Posterior vena cava (tissue), 2 donors: Measurements from ENCODE around the gene UTP15. TPM values are rescaled to one million over a fixed set of nuclear protein-coding genes. Genes with fewer than 3 reads are reported as not detected.

ENCODE experiments used
- DNase-seq: peaks from one replicate; pipeline ENCODE4 v3.0.0-alpha.2; 2020; ENCODE audit warnings: low spot score
- intact Hi-C, 2 donors: fragments of 100-400 bp; cut with DNase I; formaldehyde crosslinking; loops; one replicate each; pipeline versions ENCODE4 v1.14.1 to v1.14.2; 2022 to 2023
- total RNA-seq, 2 donors: library from RNA; stranded (reverse); fragmentation: NEBNext Ultra II Directional; extraction: Animal tissue kit (Norgen Biotek cat#: 25700); gene quantifications; one replicate each; pipeline ENCODE4 v1.2.1, GENCODE V29; 2021
- donor health status: DM: yes; HTN: yes; CAD: no.
- donor health status: DM: yes; HTN: yes; CAD: no.

UTP15 gene
- total RNA-seq, 2 donors from 2014 or later = 17.6 to 17.7 TPM

DNA sequence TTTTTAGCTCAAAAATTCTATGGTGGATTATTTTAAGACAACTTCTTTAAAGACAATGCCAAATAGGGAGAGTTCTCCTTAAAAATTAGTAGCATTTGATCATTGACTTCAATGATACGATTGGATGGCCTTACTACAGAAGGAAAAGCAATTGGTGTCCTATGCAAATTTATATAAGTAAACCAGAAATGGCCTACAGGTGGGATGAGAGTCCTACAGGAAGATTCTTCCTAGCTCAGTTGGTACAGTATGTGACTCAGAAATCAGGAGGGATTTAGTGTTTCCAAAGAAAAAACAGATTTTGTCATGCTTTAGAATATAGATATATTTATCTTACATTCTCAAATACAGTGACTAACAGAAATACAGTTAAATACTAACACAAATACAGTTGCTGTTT is 6.6 kb upstream of the UTP15 start:
- no peak for DNase-seq
- intact Hi-C loops = no loop called here

DNA sequence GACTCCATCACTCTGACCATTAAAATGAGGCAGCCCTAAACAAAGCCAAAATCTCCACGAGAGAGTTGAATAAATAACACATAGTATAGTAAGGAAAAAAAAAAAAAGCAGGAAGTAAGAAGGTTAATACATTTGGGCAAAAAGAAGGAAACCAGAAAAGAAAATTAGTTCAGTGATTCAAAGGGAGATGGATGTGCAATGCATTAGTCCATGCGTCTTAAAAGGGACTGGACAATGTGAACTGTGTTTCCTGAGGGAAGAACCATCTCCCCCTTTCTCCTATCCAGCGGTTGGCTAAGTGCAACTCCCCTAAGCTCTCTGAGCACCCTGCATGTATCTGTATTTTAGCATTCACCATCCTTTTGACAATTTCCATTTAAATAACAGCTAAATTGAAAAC is 1.5 kb upstream of the UTP15 start:
- DNase-seq = no peak
- intact Hi-C loops = no loop called here

DNA sequence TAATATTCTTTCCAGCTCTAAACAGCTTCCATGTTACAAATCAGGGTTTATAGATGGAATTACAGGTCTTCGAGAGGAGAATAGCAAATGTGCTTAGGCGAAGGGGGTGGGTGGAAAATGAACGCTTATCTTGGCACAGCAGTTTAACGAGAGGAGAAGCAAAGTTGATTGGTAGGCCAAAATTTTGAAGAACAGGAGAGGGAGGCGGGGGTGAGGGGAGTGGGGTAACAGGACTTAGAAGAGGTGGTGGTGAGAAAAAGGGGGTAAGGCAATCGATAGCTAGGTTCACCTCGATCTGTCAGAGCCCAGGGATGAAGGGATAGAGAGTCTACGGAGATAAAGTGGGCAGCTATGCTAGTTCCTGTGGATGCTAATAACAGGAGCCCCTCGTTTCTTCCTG is 868 bp upstream of the UTP15 start:
- intact Hi-C loops = no loop called here
- no peak for DNase-seq

- intact Hi-C loops = no loop called here
- DNase-seq = no peak
Observed at GRCh38 chr5:73565969-73566547, 515 bp downstream of the UTP15 start.

DNA sequence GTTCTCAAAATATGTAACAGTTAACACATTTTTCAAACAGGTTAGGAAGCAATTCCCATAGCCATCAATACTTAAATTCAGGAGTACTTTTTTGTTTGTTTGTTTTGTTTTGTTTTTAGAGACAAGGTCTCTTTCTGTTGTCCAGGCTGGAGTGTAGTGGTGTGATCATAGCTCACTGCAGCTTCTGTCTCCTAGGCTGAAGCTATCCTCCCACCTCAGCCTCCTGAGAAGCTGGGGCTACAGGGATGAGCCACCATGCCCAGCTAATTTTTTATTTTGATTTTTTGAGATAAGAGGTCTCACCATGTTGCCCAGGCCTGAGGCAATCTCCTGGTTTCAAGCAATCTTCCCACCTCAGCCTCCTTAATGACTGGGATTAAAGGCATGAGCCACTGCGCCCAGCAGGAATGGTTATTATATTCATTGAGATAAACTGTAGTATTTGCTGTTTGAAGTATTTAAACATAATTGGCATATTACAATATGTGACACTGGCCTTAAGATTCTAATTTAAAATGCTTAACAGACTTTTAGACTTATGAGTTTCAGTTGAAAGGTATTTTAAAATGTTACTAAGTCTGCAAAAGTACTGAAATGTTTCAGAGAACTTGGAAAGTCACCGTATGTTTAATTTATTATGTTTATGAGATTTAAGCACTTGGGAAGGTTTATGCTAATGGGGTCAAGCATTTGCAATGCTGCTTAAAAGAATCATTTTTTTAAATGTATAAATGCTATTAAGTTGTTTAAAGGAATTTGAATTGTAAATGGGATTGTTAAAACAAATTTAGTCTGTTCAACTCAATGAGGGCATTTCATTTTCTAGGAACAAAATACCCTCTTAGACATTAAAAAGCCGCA is 17.0 kb downstream of the UTP15 start:
- intact Hi-C loops = no loop called here
- no peak for DNase-seq

DNA sequence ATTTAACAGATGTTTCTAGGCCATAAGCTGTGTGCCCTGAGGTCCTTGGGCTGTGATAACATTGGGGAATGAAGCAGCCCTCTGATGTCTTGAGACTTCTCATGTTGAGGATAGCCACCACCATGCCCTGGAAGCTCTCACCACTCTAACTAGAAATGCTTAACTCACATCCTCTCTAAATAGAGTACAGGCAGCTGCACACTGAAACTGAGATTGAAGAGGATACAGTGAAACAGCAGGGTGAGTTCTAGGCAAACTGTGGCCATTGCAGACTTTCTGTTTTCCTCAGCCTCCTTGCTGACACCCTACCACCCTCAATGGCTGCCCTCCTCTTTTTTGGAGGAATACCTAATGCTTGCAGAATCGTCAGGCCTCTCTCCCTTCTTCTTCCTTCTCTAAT is 22.4 kb downstream of the UTP15 start:
- DNase-seq = no peak
- intact Hi-C loops = loop anchor here in 1 of 2 donors (5.0 kb wide), 1 partner anchor 204 kb away; no protein-coding TSS in a partner anchor

DNA sequence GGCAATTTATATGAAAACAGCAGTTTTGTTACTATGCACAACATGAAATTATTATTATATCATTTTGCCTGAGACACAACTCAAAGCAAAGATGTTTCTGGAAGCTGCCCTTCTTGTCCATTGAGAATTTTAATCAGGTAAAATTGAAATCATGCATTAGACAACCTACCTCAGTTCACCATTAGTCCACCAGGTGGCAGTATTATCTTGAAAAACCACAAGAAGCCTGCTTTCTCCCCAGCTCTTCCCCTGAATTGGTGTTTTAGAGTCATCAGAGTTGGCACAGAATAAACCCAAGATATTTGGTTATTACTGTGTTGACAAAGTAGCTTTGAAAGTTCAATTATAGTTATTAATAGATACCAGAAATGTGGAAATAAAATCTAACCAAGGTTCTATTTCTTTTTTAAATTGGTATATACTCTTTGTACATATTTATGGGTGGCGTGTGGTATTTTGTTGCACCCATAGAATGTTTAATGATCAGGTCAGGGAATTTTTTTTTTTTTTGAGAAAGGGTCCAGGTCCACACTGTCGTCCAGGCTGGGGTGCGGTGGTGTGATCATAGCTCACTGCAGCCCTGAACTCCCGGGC is 25.7 kb downstream of the UTP15 start:
- DNase-seq = no peak
- intact Hi-C loops = loop anchor here in 1 of 2 donors (5.0 kb wide), 1 partner anchor 201 kb away; no protein-coding TSS in a partner anchor

DNA sequence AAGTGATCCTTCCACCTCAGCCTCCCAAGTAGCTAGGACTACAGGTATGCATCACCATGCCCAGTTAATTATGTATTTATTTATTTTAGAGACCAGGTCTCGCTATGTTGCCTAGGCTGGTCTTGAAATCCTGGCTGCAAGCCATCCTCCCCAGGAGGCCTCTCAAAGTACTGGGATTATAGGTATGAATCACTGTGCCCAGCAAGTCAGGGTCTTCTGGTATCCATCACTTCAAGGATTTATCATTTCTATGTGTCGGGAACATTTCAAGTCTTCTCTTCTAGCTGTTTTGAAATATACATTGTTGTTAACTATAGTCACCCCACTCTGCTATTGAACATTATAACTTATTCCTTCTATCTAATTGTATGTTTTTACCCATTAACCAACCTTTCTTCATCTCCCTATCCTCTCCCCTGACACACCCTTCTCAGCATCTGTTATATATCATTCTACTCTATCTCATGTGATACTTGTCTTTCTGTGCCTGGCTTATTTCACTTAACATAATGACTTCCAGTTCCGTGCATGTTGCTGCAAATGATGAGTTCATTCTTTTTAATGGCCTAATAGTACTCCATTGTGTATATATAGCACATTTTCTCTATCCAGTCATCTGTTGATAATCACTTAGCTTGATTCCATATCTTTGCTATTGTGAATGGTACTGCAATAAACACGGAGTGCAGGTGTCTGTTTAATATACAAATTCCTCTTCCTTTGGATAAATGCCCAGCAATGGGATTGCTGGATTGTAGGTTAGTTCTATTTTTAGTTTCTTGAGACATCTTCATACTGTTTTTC is 26.4 kb downstream of the UTP15 start:
- DNase-seq = no peak
- intact Hi-C loops = loop anchor here in 1 of 2 donors (5.0 kb wide), 1 partner anchor 200 kb away; no protein-coding TSS in a partner anchor

- DNase-seq = no peak
- intact Hi-C loops = loop anchor here in 1 of 2 donors (5.0 kb wide), 1 partner anchor 200 kb away; no protein-coding TSS in a partner anchor
Observed at GRCh38 chr5:73592551-73592950, 27.0 kb downstream of the UTP15 start.

DNA sequence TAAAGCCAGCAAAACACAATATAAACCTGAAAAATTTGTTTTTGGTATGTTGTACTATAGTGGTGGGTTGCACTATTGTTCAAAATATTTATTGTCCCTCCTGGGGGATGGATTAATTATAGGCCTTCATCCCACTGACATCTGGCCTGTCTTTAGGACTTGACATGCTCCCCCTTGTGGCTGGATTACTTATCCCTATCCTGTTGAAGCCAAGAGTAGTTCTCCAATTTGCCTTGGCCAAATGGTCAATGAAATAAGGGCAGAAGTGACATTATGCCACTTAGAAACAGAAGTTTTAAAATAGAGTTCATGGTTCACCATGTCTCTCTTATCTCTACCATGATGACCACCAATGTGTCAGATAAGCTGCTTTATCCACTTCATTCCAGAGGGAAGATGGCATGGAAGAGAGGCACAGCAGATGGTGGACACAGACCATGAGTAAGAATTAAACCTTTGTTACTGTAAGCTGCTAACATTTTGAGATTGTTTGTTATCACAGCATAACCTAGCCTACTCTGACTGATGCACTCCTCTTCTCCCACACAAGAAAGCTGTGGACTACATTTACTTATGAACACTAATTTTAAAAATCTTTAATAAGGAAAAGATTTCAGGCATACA is 31.3 kb downstream of the UTP15 start:
- intact Hi-C loops = no loop called here
- DNase-seq = no peak

GRCh38 chr5:73599380-73599779 is 33.8 kb downstream of the UTP15 start:
- intact Hi-C loops = no loop called here
- no peak for DNase-seq

GRCh38 chr5:73603998-73604397 is 38.5 kb downstream of the UTP15 start:
- intact Hi-C loops = no loop called here

DNA sequence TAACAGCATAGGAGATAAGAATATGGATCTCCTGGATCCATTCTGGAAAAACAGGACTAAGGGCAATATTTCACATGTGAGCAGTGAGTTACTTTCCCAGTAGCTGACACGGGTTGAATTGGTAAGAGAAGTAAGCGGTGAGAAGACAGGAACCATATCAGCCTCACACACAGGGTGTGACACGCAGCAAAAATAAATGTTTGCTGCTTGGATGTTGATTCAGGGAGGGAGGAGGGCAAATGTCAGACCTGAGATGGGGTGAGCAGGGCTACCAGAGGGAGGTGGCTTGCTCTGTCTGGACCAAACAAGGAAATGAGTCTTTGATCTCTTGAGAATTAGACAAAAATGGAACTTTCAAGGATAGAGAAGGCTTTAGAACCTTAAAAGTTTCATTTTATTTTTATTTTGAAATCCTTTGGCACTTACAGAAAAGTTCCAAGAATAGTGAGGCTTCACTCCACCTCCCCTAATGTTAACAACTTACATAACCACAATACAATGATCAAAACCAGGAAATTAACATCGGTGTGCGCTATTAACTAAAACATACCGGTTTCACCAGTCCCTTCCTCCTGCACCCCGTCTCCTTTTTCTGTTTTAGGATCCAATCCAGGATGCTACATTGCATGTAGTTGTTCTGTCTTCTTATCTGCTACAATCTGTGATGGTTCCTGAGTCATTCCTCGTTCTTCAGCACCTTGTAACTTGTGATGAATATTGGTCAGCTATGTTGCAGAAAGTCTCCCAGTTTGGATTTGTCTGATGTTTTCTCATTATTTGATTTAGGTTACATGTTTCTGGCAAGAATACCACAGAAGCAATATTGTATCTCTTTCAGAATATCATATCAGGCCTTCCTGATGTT is 39.9 kb downstream of the UTP15 start:
- intact Hi-C loops = no loop called here
- no peak for DNase-seq

More at GRCh38 chr5:73603998-73604397, 38.5 kb downstream of the UTP15 start:
- DNase-seq = no peak

DNA sequence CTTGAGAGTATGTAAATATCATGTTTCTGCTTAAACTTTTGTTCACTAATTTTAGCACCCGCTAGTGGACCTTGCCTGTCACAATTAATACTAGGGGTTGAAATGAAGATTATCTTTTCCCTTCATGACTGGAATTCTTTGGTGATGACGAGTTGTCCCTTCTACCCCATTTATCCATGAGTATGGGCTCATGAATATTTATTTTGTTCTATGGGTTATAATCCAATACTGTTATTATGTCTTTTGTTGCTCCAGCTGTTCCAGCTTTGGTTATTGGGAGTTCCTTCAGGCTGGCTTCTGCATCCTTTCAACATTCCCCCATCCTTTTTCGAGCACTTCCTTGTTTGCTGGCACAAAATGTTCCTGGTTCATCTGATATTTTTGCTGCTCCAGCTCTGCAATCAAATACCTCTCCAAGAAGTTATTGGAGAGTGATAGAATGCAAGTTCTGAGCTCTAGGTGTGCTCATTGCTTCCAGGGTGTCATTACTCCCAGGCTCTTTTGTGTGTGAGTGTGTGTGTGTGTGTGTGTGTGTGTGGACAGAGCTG is 40.7 kb downstream of the UTP15 start:
- no peak for DNase-seq
- intact Hi-C loops = no loop called here

DNA sequence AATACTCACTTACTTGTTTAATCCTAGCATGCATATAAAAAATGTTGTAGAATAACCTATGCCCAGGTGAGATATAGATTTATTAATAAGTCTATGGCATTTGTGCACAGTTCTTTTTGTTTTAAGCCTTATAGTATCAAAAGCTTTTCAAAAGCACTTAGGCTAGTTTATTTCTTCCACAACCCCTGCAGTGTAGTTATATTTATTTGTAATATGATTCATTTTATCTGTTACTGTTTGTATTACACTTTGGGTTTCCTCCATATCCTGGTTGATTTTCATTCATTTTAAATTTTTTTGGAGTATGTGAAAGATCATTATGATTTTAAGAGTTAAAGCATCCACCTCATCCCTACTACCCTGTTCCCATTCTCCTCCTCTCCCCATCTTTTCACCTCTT is 41.7 kb downstream of the UTP15 start:
- no peak for DNase-seq
- intact Hi-C loops = no loop called here

GRCh38 chr5:73612799-73613198 is 47.3 kb downstream of the UTP15 start:
- no peak for DNase-seq
- intact Hi-C loops = loop anchor here in 1 of 2 donors (1.0 kb wide), 1 partner anchor 16 kb away; no protein-coding TSS in a partner anchor

DNA sequence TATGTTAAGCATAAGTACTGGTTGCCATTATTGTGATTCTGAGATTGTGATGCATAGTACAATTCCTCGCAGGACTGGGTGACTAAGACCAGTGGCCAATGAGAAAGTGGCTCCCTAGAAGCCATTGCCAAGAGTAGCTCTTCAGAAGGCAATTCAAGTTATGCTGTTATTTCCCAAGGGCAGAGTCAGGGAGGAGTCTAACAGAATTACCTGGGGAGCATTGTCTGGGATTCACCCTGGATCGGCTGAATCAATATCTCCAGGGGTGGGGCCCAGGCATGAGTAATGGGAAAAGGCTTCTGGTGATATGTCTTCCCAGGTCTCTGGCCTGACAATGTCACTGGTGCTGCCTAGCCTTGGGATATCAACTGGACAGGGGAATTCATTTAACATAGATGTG is 49.5 kb downstream of the UTP15 start:
- intact Hi-C loops = no loop called here
- no peak for DNase-seq

- intact Hi-C loops = no loop called here
- no peak for DNase-seq
Observed at GRCh38 chr5:73615947-73616346, 50.4 kb downstream of the UTP15 start.
